GM10847 (cell line): Measurements from ENCODE around the gene SPAG4.

Source experiments
- POLR2A ChIP-seq: IDR thresholded peaks from 2 replicates; pipeline ENCODE4 v1.6.1; 2011; ENCODE audit not compliant: insufficient read length; ENCODE audit errors: extremely low read depth

Gene SPAG4

DNA sequence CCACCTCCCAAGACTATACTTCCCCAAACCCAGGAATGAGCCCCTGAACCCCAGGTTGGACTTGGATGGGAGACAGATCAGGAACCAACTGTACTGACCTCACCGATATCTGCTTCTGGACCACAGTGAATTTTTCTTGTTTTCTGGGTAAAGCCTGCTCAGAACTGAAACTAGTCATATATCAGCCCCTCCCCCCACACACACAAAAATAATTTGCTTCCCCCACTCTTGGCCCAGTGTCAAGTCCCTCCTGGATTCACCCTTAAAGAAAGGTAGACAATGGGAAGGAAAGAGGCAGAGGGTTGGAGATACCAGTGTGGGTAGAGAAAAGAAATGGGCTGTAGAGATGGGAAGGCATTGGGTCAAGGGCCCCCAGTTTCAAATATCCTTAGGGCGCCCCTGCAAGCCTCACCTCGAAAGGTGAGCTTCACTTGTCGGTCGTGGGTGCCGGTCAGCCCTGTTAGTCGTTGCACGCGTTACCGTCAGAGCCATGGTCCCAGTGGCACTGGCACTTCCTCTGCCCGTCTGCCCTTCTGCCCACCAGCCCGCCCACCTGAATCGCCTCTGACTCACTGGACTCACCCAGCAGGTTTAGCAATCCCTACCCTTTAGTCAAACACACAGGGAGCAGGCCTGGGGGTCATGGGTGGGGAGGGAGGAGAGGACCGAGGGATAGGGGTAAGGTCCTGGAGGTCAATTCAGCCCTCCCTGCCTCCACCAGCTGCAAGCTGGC lies 8.5 kb upstream of the SPAG4 start:
- no peak for TF ChIP-seq POLR2A

DNA sequence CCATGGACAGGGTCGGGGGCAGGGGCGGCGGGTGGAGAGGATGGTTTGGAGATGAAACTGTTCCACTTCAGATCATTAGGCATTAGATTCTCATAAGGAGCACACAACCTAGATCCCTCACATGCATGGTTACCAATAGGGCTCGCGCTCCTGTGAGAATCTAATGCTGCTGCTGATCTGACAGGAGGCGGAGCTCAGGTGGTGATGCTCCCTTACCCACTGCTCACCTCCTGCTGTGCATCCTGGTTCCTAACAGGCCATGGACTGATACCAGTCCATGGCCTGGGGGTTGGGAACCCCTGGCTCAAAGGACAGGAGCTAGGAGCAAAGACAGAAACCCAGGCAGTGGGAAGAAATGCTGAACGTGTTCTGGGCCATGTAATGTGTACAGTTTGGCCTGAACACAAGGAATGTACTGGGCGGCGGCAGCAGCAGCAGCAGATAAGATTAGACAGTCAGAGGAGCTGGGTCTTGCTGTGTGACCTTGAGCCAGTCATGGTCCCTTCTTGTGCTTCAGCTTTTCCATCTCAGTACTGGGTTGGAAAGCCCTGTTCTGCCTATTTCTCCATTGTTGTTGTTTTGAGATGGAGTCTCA lies 4.7 kb upstream of the SPAG4 start:
- no peak for TF ChIP-seq POLR2A

DNA sequence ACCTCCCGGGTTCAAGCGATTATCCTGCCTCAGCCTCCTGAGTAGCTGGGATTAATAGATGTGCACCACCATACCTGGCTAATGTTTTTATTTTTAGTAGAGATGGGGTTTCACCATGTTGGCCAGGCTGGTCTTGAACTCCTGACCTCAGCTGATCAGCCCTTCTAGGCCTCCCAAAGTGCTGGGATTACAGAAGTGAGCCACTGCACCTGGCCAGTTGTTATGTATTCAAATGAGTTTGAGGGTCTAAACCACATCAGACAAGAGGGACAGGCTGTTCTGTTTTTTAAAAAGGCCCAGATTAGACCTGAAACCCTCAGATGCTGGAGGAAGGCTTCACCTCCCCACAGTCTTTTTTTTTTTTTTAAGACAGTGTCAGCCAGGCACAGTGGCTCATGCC lies 4.1 kb upstream of the SPAG4 start:
- no peak for TF ChIP-seq POLR2A

DNA sequence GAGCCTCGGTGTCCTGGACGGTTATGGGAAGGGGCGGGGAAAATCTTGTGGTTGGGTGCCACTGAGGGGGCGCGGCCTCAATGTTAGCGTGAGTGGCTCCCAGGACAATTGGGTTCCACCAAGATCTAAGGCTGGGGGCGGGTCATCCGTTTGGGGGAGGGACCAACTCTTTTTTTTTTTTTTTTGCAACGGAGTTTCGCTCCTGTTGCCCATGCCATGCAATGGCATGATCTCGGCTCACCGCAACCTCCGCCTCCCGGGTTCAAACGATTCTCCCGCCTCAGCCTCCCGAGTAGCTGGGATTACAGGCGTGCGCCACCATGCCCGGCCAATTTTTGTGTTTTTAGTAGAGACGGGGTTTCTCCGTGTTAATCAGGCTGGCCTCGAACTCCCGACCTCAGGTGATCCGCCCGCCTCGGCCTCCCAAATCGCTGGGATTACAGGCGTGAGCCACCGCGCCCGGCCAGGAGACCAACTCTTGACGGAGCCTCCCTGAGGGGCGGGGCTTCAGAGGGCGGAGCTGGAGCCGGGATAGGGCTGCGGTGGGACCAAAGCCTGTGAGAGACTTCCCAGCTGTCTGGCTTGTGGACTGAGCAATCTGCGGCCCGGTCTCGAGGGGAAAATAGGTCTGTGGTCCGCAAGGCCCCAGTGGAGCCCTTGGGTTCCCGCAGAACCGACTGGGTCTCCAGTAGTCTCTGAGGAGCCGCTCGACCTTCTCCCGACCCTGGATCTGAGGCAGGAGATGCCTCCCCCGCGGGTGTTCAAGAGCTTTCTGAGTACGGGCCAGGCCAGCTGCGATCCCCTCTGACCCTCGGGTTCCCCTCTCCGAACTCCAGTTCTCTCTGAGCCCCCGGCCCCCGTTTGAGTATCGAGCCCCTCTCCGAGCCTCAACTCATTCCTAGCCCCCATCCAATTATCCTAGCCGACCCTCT lies 1.1 kb downstream of the SPAG4 start:
- TF ChIP-seq POLR2A: no peak

DNA sequence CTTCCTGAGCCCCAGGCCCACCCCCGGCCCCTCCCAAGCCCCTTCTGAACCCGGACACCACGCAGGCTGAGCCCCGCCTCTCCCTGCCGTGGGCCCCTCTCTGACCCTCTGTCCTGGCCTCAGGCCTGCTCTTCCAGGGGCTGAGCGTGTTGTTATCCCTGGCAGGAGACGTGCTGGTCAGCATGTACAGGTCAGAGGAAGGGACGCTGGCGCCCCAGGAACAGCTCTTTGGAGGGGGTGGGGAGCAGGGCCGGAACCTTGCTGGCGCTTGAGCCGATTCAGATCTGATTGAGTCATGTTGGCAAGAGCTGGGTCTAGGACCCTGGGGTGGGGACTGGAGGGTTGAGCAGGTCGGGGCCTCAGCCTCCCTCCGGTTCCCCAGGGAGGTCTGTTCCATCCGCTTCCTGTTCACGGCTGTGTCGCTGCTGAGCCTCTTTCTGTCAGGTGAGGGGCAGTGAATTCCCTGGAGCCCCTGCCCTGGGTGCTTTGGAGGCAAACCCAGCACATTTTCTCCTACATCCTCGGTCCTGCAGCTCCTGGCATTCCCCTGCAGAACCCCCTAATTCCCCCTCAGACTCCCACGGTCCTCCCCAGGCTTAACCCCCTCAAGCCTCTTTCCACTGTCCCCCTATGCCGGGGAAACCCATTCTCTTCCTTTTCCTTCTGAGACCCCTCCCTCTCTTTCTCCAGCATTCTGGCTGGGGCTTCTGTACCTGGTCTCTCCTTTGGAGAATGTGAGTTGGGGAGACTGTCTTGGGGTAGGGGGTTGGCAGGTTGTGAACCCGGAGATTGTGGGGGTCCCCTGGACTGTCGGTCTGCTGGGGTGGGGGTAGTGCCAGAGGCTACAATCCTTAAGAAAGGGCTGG lies 2.0 kb downstream of the SPAG4 start:
- no peak for TF ChIP-seq POLR2A

DNA sequence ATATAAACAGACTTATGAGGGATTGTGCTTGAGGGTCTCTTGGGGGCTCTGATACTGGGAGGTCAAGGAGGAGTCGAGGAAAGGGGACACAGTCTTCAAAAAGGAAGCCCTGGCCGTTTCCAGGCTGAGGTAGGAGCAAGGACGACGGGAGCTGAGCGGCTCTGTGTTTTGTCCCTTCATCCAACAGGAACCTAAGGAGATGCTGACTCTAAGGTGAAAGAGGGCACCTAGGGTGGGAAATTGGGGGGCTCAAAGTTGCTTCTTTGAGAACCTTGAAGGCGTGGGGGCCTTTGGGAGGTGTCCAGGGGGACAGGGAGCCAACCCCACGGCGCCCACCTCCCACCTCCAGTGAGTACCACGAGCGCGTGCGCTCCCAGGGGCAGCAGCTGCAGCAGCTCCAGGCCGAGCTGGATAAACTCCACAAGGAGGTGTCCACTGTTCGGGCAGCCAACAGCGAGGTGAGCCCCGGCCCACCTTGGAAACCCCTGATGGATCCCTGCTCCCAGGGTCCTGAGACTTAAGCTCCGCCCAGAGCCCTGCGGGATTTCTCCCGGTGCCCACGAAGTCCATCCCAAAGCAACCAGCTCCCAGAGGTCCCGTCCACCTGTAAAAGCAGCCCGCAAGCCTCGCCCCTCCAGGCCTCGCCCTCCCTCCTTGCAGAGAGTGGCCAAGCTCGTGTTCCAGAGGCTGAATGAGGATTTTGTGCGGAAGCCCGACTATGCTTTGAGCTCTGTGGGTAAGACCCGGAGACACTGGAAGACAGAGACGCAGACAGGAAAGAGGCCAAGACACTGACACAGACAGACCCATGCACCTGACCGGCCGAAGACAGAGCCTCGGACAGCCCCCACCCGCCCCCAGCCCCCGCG lies 2.9 kb downstream of the SPAG4 start:
- no peak for TF ChIP-seq POLR2A

DNA sequence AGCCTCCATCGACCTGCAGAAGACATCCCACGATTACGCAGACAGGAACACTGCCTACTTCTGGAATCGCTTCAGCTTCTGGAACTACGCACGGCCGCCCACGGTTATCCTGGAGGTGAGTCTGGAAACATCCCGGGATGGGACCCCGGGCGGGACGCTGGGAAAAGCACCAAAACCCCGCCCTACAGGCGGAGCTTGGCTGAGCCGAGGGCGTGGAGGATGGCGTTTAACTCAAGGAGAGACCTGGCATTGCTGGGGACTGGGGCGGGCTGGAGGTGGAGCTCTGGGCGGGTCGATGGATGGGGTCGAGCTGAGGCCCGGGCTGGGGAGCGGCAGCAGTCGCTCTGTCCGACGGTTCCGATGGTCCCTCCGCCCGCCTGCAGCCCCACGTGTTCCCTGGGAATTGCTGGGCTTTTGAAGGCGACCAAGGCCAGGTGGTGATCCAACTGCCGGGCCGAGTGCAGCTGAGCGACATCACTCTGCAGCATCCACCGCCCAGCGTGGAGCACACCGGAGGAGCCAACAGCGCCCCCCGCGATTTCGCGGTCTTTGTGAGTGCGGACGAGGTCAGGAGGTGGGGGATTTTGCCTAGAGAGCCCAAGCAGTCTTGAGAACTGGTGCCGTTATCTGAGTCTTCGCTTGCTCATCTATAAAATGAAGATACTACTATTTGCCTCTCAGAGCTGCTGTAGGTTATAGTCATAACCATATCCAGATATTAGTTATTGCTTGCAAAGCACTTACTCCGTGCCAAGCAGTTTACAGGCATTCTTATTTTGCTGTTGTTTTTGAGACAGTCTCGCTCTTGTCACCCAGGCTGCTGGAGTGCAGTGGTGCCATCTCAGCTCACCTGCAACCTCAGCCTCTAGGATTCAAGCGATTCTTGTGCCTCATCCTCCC lies 3.8 kb downstream of the SPAG4 start:
- TF ChIP-seq POLR2A: no peak

DNA sequence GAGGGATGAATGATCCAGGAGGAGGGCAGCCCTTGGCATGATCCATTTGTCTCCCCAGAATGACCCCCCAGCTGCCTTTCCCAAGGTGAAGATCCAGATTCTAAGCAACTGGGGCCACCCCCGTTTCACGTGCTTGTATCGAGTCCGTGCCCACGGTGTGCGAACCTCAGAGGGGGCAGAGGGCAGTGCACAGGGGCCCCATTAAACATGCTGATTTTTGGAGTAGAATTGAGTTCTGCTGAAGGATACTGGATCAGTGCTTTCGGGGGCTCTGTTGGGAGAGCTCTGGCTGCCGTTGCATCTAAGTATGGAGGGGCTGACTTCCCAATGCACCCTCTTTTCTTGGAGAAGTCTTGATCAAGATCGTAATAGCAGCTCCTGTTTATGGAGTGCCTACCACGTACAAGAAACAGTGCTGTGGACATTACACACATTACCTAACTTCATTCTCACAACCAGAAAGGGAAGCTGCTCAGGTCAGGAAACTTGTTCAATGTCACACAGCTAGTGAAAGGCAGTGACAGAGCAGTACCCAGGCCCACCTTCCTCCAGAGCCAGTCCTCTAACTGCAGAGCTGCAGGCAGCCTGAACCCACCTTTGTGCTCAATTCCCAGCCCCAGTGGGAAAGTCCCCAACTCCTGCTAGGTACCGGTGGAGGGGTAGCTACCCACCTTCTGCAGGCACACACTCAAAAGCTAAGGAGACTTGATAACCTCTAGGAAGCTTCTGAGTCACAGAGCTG lies 5.4 kb downstream of the SPAG4 start:
- TF ChIP-seq POLR2A: no peak

DNA sequence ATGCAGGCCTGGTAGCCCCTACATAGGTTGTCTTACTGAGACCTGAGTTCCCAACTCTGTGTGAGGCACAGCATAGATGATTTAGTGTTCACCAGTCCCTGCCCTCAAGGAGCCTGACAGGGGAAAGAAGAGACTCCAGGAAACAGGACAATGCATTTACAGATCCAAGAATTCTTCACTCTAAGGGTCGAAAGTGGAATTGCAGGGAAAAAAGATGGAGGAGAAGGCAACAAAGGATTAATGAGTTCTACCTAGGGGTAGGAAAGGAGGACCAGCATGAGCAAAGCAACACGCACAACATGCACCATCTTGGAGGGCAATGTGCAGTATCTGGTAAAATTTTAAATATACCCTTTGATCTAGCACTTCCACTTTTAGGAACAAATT lies 5.9 kb downstream of the SPAG4 start:
- TF ChIP-seq POLR2A: no peak

DNA sequence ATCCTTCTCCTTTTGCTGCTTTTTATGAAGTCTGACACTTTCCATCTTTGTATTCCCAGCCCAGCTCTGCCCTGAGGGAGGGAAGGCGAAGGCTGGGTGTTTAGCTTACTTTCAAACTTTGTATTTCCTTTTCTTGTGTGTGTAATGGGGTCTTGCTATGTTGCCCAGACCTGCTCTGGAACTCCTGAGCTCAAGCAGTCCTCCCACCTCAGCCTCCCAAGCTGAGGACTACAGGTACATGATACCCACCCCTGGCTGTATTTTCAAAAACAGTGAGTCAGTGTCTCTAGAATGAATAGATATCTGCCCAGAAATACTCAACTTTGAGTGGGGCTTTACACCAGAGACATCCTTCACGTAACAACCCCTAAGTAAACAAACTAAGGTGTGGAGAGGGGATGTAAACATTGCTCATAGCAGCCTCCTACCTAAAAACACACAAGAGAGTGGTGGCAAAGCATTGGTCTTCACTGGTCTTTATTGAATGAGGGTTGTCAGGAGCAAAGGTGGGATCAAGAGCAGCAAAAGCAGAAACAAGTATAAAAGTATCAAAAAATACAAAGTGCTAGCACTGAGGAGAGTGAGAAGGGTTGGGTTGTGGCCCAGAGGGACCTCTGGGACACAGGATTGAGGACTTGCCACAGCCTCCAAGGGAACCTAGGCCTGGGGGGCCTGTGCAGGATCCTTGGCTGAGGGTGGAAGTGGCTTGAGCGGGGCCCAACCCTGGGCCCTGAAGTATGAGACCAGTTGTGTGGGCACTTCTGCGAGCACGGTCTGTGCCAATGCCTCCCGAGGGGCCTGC lies 10.2 kb downstream of the SPAG4 start:
- no peak for TF ChIP-seq POLR2A

DNA sequence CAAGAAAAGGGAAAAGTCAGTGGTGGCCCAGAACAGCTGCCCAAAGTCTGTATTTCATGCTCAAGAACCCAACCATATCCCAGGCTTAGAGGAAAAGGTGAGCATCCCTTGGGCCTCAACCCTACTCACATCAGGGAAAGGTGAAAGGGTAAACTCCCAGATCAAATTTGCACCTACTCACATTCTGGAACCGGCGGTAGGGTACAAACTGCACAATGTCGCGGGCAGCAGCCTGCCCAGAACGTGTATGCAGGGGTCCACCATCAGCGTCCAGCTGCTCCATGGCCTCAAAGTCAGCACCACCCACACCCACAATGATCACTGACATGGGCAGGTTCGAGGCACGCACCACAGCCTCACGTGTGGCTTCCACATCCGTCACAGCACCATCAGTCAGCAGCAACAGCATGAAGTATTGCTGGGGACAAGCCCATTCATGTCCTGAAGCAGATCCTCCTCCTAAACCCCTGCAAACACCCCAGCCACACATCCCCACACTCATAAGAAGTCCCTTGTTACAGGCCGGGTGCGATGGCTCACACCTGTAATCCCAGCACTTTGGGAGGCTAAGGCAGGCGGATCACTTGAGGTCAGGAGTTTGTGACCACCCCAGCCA lies 10.9 kb downstream of the SPAG4 start:
- TF ChIP-seq POLR2A: no peak
